H1 (cell line): Measurements from ENCODE around the gene EXOSC1.

ENCODE experiments used
- CHD2 ChIP-seq: IDR thresholded peaks from 2 replicates; pipeline ENCODE4 v1.6.1; 2012; ENCODE audit warnings: low read length, improper control_type of control experiment
- EGR1 ChIP-seq: IDR thresholded peaks from 2 replicates; pipeline ENCODE4 v1.6.1; 2011; ENCODE audit warnings: low read depth, low read length, borderline replicate concordance
- SP1 ChIP-seq: IDR thresholded peaks from 2 replicates; pipeline ENCODE4 v1.6.1; 2011; ENCODE audit warnings: low read depth, low read length
- YY1 ChIP-seq: IDR thresholded peaks from 2 replicates; pipeline ENCODE4 v1.6.1; 2011; ENCODE audit warnings: low read depth, mild to moderate bottlenecking, low read length
- TF ChIP-seq, protein P1 (sequence below), 3 experiments: IDR thresholded peaks; 1 replicate in 2 of 3; 2 replicates in 1 of 3; pipeline versions ENCODE4 v1.5.1 to v1.6.1; 2011; ENCODE audit warnings: low read length in 3 of 3, mild to moderate bottlenecking in 3 of 3, inconsistent platforms in 2 of 3, low read depth in 1 of 3, moderate library complexity in 1 of 3; ENCODE audit not compliant: insufficient read depth in 1 of 3; ENCODE audit errors: control extremely low read depth in 1 of 3
- TF ChIP-seq, protein P2 (sequence below): fragments of 300-600 bp; sonication (generic); IDR thresholded peaks from 2 replicates; pipeline ENCODE4 v1.7.1; 2012; ENCODE audit warnings: low read length, moderate library complexity, mild to moderate bottlenecking, inconsistent platforms; ENCODE audit not compliant: insufficient replicate concordance
- TF ChIP-seq, protein P3 (sequence below): IDR thresholded peaks from 2 replicates; pipeline ENCODE4 v1.6.1; 2012; ENCODE audit warnings: low read length, inconsistent platforms

DNA sequence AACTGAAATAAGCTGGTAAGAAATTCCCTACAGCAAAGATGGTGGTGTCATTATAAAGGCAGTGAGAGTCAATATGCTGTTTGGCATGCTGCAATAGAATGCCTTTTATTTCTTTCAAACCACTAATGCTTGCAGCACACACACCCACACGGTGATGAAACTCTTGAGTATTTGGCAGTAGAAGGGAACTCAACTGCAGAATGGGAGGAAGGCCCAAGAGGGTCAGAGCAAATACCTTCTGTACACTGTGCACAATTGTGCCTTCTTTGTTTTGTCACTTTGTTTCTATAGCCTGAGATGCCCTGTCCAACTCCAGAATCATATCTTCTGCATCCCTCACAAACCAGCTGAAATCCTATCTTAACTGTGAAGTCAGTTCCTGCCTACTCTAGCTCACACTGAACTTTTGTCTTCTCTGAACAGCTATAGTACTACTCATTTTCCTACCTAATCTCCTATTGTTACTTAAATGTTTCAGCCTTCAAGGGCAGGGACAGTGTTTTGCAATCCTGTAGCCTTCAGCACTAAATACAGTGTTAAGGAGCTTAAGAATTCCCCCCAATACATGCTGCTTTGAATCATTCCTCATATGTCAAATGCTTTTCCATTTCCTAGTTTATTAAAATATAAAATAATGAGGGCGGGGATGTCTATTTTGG, 30.3 kb upstream of the EXOSC1 start:
- TF ChIP-seq, protein P1, sequence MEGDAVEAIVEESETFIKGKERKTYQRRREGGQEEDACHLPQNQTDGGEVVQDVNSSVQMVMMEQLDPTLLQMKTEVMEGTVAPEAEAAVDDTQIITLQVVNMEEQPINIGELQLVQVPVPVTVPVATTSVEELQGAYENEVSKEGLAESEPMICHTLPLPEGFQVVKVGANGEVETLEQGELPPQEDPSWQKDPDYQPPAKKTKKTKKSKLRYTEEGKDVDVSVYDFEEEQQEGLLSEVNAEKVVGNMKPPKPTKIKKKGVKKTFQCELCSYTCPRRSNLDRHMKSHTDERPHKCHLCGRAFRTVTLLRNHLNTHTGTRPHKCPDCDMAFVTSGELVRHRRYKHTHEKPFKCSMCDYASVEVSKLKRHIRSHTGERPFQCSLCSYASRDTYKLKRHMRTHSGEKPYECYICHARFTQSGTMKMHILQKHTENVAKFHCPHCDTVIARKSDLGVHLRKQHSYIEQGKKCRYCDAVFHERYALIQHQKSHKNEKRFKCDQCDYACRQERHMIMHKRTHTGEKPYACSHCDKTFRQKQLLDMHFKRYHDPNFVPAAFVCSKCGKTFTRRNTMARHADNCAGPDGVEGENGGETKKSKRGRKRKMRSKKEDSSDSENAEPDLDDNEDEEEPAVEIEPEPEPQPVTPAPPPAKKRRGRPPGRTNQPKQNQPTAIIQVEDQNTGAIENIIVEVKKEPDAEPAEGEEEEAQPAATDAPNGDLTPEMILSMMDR (IDR thresholded peaks at IDR 0.05; ENCODE audit: control extremely low read depth in 1 of 3, insufficient read depth in 1 of 3, low read depth in 1 of 3, low read length in 3 of 3): no peak
- TF ChIP-seq, protein P2, sequence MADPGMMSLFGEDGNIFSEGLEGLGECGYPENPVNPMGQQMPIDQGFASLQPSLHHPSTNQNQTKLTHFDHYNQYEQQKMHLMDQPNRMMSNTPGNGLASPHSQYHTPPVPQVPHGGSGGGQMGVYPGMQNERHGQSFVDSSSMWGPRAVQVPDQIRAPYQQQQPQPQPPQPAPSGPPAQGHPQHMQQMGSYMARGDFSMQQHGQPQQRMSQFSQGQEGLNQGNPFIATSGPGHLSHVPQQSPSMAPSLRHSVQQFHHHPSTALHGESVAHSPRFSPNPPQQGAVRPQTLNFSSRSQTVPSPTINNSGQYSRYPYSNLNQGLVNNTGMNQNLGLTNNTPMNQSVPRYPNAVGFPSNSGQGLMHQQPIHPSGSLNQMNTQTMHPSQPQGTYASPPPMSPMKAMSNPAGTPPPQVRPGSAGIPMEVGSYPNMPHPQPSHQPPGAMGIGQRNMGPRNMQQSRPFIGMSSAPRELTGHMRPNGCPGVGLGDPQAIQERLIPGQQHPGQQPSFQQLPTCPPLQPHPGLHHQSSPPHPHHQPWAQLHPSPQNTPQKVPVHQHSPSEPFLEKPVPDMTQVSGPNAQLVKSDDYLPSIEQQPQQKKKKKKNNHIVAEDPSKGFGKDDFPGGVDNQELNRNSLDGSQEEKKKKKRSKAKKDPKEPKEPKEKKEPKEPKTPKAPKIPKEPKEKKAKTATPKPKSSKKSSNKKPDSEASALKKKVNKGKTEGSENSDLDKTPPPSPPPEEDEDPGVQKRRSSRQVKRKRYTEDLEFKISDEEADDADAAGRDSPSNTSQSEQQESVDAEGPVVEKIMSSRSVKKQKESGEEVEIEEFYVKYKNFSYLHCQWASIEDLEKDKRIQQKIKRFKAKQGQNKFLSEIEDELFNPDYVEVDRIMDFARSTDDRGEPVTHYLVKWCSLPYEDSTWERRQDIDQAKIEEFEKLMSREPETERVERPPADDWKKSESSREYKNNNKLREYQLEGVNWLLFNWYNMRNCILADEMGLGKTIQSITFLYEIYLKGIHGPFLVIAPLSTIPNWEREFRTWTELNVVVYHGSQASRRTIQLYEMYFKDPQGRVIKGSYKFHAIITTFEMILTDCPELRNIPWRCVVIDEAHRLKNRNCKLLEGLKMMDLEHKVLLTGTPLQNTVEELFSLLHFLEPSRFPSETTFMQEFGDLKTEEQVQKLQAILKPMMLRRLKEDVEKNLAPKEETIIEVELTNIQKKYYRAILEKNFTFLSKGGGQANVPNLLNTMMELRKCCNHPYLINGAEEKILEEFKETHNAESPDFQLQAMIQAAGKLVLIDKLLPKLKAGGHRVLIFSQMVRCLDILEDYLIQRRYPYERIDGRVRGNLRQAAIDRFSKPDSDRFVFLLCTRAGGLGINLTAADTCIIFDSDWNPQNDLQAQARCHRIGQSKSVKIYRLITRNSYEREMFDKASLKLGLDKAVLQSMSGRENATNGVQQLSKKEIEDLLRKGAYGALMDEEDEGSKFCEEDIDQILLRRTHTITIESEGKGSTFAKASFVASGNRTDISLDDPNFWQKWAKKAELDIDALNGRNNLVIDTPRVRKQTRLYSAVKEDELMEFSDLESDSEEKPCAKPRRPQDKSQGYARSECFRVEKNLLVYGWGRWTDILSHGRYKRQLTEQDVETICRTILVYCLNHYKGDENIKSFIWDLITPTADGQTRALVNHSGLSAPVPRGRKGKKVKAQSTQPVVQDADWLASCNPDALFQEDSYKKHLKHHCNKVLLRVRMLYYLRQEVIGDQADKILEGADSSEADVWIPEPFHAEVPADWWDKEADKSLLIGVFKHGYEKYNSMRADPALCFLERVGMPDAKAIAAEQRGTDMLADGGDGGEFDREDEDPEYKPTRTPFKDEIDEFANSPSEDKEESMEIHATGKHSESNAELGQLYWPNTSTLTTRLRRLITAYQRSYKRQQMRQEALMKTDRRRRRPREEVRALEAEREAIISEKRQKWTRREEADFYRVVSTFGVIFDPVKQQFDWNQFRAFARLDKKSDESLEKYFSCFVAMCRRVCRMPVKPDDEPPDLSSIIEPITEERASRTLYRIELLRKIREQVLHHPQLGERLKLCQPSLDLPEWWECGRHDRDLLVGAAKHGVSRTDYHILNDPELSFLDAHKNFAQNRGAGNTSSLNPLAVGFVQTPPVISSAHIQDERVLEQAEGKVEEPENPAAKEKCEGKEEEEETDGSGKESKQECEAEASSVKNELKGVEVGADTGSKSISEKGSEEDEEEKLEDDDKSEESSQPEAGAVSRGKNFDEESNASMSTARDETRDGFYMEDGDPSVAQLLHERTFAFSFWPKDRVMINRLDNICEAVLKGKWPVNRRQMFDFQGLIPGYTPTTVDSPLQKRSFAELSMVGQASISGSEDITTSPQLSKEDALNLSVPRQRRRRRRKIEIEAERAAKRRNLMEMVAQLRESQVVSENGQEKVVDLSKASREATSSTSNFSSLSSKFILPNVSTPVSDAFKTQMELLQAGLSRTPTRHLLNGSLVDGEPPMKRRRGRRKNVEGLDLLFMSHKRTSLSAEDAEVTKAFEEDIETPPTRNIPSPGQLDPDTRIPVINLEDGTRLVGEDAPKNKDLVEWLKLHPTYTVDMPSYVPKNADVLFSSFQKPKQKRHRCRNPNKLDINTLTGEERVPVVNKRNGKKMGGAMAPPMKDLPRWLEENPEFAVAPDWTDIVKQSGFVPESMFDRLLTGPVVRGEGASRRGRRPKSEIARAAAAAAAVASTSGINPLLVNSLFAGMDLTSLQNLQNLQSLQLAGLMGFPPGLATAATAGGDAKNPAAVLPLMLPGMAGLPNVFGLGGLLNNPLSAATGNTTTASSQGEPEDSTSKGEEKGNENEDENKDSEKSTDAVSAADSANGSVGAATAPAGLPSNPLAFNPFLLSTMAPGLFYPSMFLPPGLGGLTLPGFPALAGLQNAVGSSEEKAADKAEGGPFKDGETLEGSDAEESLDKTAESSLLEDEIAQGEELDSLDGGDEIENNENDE: no peak
- TF ChIP-seq YY1 (no peak), SP1 (no peak), EGR1 (no peak), CHD2 (no peak)
- TF ChIP-seq, protein P3, sequence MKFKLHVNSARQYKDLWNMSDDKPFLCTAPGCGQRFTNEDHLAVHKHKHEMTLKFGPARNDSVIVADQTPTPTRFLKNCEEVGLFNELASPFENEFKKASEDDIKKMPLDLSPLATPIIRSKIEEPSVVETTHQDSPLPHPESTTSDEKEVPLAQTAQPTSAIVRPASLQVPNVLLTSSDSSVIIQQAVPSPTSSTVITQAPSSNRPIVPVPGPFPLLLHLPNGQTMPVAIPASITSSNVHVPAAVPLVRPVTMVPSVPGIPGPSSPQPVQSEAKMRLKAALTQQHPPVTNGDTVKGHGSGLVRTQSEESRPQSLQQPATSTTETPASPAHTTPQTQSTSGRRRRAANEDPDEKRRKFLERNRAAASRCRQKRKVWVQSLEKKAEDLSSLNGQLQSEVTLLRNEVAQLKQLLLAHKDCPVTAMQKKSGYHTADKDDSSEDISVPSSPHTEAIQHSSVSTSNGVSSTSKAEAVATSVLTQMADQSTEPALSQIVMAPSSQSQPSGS: no peak
